Smooth muscle cell (in vitro differentiated cells): ENCODE measurements around the gene KDELR3. TPM values are rescaled to one million over a fixed set of nuclear protein-coding genes. Genes with fewer than 3 reads are reported as not detected.

Experiments
- DNase-seq: peaks from one replicate; lab custom pipeline; 2025; ENCODE audit not compliant: unreplicated experiment; lab: John Stamatoyannopoulos, UW
- H2AFZ ChIP-seq: fragments of 200-600 bp; sonication (generic); 2 replicates; pipeline ENCODE4 v1.6.0; 2016; ENCODE audit warnings: antibody characterized with exemption, low read depth, mild to moderate bottlenecking
- H3F3A ChIP-seq: fragments of 200-600 bp; sonication (generic); 2 replicates; pipeline ENCODE4 v1.6.0; 2017; ENCODE audit warnings: antibody characterized with exemption, low read depth
- H3K27ac ChIP-seq: fragments of 200-600 bp; sonication (generic); 2 replicates; pipeline ENCODE4 v1.5.1; 2016; ENCODE audit warnings: low read depth, mild to moderate bottlenecking
- H3K27me3 ChIP-seq: fragments of 200-600 bp; sonication (generic); 2 replicates; pipeline ENCODE4 v1.6.1; 2016; ENCODE audit warnings: low read depth, mild to moderate bottlenecking
- H3K36me3 ChIP-seq: fragments of 200-600 bp; sonication (generic); 2 replicates; pipeline ENCODE4 v1.5.1; 2016; ENCODE audit warnings: low read depth
- H3K4me1 ChIP-seq: fragments of 200-600 bp; sonication (generic); 2 replicates; pipeline ENCODE4 v1.5.1; 2016; ENCODE audit warnings: low read depth
- H3K4me2 ChIP-seq: fragments of 200-600 bp; sonication (generic); 2 replicates; pipeline ENCODE4 v1.6.0; 2016; ENCODE audit warnings: mild to moderate bottlenecking
- H3K4me3 ChIP-seq: fragments of 200-600 bp; sonication (generic); 2 replicates; pipeline ENCODE4 v1.5.1; 2016; ENCODE audit warnings: mild to moderate bottlenecking
- H3K79me2 ChIP-seq: fragments of 200-600 bp; sonication (generic); 2 replicates; pipeline ENCODE4 v1.6.0; 2016; ENCODE audit warnings: low read depth, mild to moderate bottlenecking
- H3K9ac ChIP-seq: fragments of 200-600 bp; sonication (generic); 2 replicates; pipeline ENCODE4 v1.6.0; 2016; ENCODE audit warnings: low read depth
- H3K9me3 ChIP-seq: fragments of 200-600 bp; sonication (generic); replicated peaks from 2 replicates; pipeline ENCODE4 v1.5.1; 2016; ENCODE audit warnings: low read depth
- H4K20me1 ChIP-seq: fragments of 200-600 bp; sonication (generic); 2 replicates; pipeline ENCODE4 v1.6.0; 2016; ENCODE audit warnings: low read depth
- WGBS: methylation state at CpG from one replicate; pipeline ENCODE4 v1.1.7; 2016; ENCODE audit warnings: low lambda C conversion rate; 5-methylcytosine and 5-hydroxymethylcytosine counted together
- polyA plus RNA-seq: library from polyadenylated mRNA; unstranded; fragments of >200 nt; fragmentation: Nextera tagmentation; extraction: Ambion mirVana; gene quantifications from 2 replicates; pipeline ENCODE4 v1.2.1, GENCODE V29; 2016
- total RNA-seq: library from RNA; depleted of rRNA; stranded (reverse); fragments of >200 nt; gene quantifications from 2 replicates; pipeline ENCODE4 v1.2.3, GENCODE V29; 2014
- TF ChIP-seq, protein P1 (sequence below): fragments of 200-600 bp; sonication (generic); IDR thresholded peaks from 2 replicates; pipeline ENCODE4 v1.5.1; 2017; ENCODE audit warnings: borderline replicate concordance, mild to moderate bottlenecking, antibody characterized with exemption; ENCODE audit not compliant: insufficient read depth, poor library complexity, severe bottlenecking

The KDELR3 gene
- total and polyA plus RNA-seq, 2 experiments from 2014 or later = 163 to 252 TPM

DNA sequence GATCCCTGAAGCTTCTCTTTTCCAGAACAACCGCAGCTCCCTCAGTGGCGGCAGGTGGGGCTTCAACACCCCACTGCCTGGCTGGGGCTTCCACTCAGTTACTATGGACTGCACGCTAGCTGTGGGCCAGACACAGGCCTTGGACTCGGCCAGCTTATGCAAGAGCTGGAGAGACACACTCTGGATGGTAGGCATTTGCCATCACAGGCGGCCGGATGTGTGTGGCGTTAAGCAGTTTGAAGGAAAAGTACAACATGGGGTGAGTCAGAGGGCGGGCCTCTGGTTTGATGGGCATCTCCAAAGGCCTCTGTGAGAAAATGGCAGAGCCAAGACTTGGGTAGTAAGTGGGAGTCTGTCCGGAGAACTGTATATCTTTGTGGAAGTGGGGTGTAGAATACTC, 30.5 kb upstream of the KDELR3 start:
- Histone ChIP-seq H3K4me3 (no peak overlapping the region), H4K20me1 (no peaks in the 10 kb centered on the region), H3K9ac (no peak overlapping the region), H3K4me2 (no peak overlapping the region), H3K9me3 (no peaks in the 10 kb centered on the region), H3K27ac (no peak overlapping the region), H2AFZ (no peak overlapping the region), H3K27me3 (no peaks in the 10 kb centered on the region), H3K4me1 (no peaks in the 10 kb centered on the region), H3K79me2 (no peaks in the 10 kb centered on the region), H3K36me3 (no peaks in the 10 kb centered on the region), H3F3A (no peaks in the 10 kb centered on the region)
- no peak for DNase-seq
- 84% methylated on average over 9 of the region's 9 CpGs for WGBS
- TF ChIP-seq, protein P1, sequence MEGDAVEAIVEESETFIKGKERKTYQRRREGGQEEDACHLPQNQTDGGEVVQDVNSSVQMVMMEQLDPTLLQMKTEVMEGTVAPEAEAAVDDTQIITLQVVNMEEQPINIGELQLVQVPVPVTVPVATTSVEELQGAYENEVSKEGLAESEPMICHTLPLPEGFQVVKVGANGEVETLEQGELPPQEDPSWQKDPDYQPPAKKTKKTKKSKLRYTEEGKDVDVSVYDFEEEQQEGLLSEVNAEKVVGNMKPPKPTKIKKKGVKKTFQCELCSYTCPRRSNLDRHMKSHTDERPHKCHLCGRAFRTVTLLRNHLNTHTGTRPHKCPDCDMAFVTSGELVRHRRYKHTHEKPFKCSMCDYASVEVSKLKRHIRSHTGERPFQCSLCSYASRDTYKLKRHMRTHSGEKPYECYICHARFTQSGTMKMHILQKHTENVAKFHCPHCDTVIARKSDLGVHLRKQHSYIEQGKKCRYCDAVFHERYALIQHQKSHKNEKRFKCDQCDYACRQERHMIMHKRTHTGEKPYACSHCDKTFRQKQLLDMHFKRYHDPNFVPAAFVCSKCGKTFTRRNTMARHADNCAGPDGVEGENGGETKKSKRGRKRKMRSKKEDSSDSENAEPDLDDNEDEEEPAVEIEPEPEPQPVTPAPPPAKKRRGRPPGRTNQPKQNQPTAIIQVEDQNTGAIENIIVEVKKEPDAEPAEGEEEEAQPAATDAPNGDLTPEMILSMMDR = no peak

GRCh38 chr22:38440747-38441350, 27.0 kb upstream of the KDELR3 start:
- no peak overlapping the region for H2AFZ ChIP-seq
- no peak for DNase-seq

GRCh38 chr22:38441620-38442287, 26.1 kb upstream of the KDELR3 start:
- H3F3A ChIP-seq = no peaks in the 10 kb centered on the region
- H3K9me3 ChIP-seq = no peaks in the 10 kb centered on the region
- no peak overlapping the region for H2AFZ ChIP-seq
- H3K36me3 ChIP-seq = no peaks in the 10 kb centered on the region
- H4K20me1 ChIP-seq = no peaks in the 10 kb centered on the region
- no peak for DNase-seq
- H3K9ac ChIP-seq = no peak overlapping the region
- H3K4me2 ChIP-seq = no peak overlapping the region
- TF ChIP-seq, protein P1 = no peak
- WGBS = 85% methylated on average over 14 of the region's 16 CpGs
- H3K27me3 ChIP-seq = no peaks in the 10 kb centered on the region
- no peaks in the 10 kb centered on the region for H3K4me1 ChIP-seq
- no peak overlapping the region for H3K27ac ChIP-seq
- H3K4me3 ChIP-seq = no peak overlapping the region
- H3K79me2 ChIP-seq = no peaks in the 10 kb centered on the region

More at GRCh38 chr22:38440747-38441350, 27.0 kb upstream of the KDELR3 start:
- H3K9ac ChIP-seq = no peak overlapping the region
- 91% methylated on average over 13 of the region's 14 CpGs for WGBS
- H3K79me2 ChIP-seq = no peaks in the 10 kb centered on the region
- no peaks in the 10 kb centered on the region for H3F3A ChIP-seq
- H3K27ac ChIP-seq = no peak overlapping the region
- H3K4me2 ChIP-seq = no peak overlapping the region
- TF ChIP-seq, protein P1 = no peak
- H3K4me3 ChIP-seq = no peak overlapping the region
- no peaks in the 10 kb centered on the region for H3K4me1 ChIP-seq
- no peaks in the 10 kb centered on the region for H3K27me3 ChIP-seq
- no peaks in the 10 kb centered on the region for H3K9me3 ChIP-seq
- H4K20me1 ChIP-seq = no peaks in the 10 kb centered on the region
- no peaks in the 10 kb centered on the region for H3K36me3 ChIP-seq
